Epithelial cell of esophagus (primary cell): ENCODE data around the gene NLRP6.
A peak's percentile ranks its signal among the peaks of the same experiment; 100 is the strongest.

Experiments
- DNase-seq: peaks from one replicate; pipeline ENCODE4 v3.0.0; 2010; ENCODE audit warnings: low read depth
- H3K4me3 ChIP-seq: 2 replicates; pipeline ENCODE4 v1.5.1; 2011; ENCODE audit warnings: mild to moderate bottlenecking, low read length, control low read depth
- TF ChIP-seq, protein P1 (sequence below): IDR thresholded peaks from 2 replicates; pipeline ENCODE4 v1.5.1; 2011; ENCODE audit warnings: low read depth, mild to moderate bottlenecking, low read length, control low read depth, inconsistent platforms; ENCODE audit not compliant: insufficient read depth; ENCODE audit errors: missing control alignments

The NLRP6 gene

DNA sequence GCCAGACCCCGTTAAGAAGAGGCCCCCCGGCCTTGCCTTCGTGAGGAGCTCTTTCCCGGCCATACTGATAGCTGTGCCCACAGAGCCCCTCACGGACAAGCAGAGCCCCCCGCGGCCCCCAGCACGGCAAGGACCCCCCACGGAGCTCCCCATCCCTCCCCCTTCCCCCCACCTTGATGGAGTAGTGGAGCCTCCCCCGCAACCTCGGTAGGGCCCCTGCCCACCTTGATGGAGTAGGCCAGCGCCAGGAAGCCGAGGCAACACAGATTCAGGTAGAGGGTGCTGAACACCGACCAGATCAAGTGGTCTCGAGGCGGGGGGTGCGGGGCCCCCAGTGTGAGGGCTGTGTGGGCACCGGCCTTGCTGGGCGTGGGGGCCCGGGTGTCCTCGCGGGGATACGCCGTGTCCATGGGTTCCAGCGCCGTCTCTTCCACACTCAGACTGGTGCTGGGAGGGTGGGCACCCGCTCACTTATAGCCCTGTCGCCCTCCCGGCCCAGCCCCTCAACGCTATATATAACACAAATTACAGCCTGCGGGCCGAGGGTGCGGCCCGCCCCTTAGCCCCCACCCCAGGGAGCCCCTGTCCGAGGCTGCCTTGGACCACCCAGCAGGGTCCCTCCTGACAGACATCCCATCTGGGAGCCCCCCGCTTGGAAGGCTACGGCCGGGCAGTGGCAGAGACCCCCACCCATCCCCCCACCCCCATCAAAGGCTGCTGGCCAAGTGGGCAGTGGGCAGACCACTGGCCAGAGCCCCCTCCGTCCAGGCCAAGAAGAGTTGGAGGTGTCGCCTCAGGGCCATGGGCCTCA is 21.1 kb downstream of the NLRP6 start, which contains the start of gene IFITM5:
IFITM5 (minus strand) TSS at position 446 of the 811 bp plus-strand sequence; CDS start at position 410, 36 bp downstream.
- TF ChIP-seq, protein P1, sequence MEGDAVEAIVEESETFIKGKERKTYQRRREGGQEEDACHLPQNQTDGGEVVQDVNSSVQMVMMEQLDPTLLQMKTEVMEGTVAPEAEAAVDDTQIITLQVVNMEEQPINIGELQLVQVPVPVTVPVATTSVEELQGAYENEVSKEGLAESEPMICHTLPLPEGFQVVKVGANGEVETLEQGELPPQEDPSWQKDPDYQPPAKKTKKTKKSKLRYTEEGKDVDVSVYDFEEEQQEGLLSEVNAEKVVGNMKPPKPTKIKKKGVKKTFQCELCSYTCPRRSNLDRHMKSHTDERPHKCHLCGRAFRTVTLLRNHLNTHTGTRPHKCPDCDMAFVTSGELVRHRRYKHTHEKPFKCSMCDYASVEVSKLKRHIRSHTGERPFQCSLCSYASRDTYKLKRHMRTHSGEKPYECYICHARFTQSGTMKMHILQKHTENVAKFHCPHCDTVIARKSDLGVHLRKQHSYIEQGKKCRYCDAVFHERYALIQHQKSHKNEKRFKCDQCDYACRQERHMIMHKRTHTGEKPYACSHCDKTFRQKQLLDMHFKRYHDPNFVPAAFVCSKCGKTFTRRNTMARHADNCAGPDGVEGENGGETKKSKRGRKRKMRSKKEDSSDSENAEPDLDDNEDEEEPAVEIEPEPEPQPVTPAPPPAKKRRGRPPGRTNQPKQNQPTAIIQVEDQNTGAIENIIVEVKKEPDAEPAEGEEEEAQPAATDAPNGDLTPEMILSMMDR = no peak
- no peak for DNase-seq
- no peak within 1 kb of the TSS for H3K4me3 ChIP-seq

GRCh38 chr11:299951-300735 is 21.9 kb downstream of the NLRP6 start:
- TF ChIP-seq, protein P1 = no peak
- H3K4me3 ChIP-seq = no peak overlapping the region
- DNase-seq = no peak

- DNase-seq = no peak
- no peak overlapping the region for H3K4me3 ChIP-seq
- TF ChIP-seq, protein P1 = no peak
These were observed 25.2 kb downstream of the NLRP6 start for GRCh38 chr11:303363-303762.

GRCh38 chr11:304061-304506 is 25.9 kb downstream of the NLRP6 start:
- DNase-seq = no peak
- H3K4me3 ChIP-seq = no peak overlapping the region
- TF ChIP-seq, protein P1 = no peak

DNA sequence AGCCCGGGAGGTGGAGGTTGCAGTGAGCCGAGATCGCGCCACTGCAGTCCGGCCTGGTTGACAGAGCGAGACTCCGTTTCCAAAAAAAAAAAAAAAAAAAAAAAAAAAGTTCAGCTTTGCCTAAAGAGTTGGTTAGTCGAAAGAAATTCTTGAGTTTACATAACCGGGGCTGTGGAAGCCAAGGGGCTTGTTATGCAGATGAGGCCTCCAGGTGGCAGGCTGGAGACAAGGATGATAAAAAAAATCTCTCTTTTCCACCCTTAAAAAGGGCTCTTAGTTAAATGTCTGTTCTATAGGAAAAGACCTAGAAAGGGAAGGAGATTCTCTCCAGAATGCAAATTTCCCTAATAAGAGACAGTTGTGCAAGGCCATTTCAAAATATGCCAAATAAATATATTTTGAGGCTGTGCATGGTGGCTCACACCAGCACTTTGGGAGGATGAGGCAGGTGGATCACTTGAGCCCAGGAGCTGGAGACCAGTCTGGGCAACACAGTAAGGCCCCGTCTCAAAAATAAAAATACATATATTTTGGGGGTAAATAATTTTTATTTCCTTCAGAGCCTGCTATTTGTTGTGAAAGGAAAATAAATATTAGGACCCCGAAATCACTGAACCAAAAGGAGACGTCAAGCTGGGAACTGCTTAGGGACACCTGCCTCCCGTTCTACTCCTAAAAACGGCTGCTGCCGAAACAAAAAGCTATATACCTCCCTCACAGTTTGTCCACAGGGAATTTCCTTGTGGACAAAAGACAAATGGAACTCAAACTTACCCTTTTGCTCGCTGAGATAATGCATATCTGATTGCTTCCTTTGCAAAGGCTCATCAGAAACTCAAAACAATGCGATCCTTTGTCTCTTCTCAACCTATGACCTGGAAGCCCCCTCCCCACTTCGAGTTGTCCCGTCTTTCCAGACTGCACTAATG is 27.0 kb downstream of the NLRP6 start:
- peak; percentile 63 for DNase-seq
- H3K4me3 ChIP-seq = no peak overlapping the region
- TF ChIP-seq, protein P1 = peak; percentile 82

- TF ChIP-seq, protein P1 = no peak
- no peak for DNase-seq
- H3K4me3 ChIP-seq = no peak overlapping the region
These were observed 27.6 kb downstream of the NLRP6 start for GRCh38 chr11:305844-306211.
